Coronary artery (tissue), 2 donors: ENCODE results near the gene ADCYAP1R1.

Experiments
- DNase-seq: peaks from one replicate; pipeline ENCODE4 v3.0.0-alpha.2; 2017; ENCODE audit warnings: low spot score
- H3K27ac ChIP-seq, 2 donors: fragments of 200-600 bp; sonication (generic); one replicate each; pipeline ENCODE4 v1.5.1; 2016 to 2019
- H3K4me3 ChIP-seq: fragments of 200-600 bp; sonication (generic); 2 replicates; pipeline ENCODE4 v1.5.1; 2016; ENCODE audit warnings: mild to moderate bottlenecking, moderate library complexity
- TF ChIP-seq, protein P1 (sequence below): fragments of 200-600 bp; sonication (generic); IDR thresholded peaks from one replicate; pipeline ENCODE4 v1.5.1; 2019; ENCODE audit warnings: antibody characterized with exemption

ADCYAP1R1 gene

DNA sequence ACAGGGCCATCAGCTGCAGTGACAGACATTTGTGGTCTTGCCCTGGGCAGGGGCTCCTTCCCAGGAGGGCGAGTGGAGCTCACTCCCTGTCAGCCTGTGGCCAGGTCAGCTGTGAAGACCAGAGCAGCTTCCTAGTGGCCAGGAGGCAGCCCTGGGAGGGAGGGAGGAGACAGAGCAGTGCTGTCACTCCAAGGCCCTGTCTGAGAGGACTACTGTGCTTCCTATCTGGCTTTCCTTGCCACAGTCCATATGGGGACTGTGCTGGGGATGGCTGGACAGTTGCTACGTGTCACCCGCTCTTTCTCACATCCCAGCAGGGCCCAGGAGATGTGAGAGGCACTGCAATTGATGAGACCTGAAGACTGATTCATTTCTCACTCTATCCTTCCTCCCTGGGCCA lies 15.2 kb upstream of the ADCYAP1R1 start:
- Histone ChIP-seq H3K27ac (no peak overlapping the region), H3K4me3 (no peak overlapping the region)
- TF ChIP-seq, protein P1, sequence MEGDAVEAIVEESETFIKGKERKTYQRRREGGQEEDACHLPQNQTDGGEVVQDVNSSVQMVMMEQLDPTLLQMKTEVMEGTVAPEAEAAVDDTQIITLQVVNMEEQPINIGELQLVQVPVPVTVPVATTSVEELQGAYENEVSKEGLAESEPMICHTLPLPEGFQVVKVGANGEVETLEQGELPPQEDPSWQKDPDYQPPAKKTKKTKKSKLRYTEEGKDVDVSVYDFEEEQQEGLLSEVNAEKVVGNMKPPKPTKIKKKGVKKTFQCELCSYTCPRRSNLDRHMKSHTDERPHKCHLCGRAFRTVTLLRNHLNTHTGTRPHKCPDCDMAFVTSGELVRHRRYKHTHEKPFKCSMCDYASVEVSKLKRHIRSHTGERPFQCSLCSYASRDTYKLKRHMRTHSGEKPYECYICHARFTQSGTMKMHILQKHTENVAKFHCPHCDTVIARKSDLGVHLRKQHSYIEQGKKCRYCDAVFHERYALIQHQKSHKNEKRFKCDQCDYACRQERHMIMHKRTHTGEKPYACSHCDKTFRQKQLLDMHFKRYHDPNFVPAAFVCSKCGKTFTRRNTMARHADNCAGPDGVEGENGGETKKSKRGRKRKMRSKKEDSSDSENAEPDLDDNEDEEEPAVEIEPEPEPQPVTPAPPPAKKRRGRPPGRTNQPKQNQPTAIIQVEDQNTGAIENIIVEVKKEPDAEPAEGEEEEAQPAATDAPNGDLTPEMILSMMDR = no peak
- DNase-seq = no peak

DNA sequence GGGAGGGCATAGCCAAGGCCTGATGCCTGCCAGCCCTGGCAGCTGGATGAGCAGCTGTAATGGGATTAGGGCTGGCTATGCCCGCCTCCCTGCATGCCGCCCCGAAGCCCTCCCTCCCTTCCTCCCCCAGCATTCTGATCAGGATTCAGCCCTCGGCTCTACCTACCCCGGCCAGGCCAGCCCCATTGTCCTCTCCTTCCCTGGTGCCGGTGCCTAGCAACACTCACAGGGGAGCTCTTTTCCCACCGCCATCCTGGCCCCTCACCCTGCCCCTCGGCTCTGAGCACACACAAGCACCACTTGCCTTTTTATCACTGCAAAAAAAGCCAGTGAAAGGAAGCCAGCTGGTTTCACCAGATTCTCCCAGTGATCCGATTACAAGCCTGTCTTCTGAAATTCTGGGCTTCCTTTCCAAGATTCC lies 9.0 kb upstream of the ADCYAP1R1 start:
- TF ChIP-seq, protein P1 = no peak
- Histone ChIP-seq H3K27ac (no peak overlapping the region), H3K4me3 (no peak overlapping the region)
- no peak for DNase-seq

DNA sequence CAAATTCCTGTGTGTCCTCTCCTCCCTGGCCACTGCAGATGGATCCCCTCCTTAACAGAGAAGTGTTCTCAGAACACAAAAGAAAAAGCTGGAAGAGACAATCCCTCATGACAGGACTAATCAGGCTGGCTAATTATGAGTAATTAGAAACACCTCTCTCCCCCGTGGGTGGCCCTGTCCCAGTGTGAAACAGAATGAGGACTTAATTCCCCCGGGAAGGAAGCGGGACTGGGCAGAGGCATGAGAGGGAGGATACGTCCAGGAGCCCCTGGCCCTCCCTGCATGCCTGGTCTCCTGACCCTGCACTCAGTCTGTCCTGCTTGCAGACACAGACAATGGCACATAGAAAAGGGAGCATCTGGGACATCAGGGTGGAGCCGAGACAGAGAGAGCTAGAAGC lies 7.6 kb upstream of the ADCYAP1R1 start:
- TF ChIP-seq, protein P1 = no peak
- H3K27ac ChIP-seq = no peak overlapping the region
- no peak for DNase-seq
- no peak overlapping the region for H3K4me3 ChIP-seq

DNA sequence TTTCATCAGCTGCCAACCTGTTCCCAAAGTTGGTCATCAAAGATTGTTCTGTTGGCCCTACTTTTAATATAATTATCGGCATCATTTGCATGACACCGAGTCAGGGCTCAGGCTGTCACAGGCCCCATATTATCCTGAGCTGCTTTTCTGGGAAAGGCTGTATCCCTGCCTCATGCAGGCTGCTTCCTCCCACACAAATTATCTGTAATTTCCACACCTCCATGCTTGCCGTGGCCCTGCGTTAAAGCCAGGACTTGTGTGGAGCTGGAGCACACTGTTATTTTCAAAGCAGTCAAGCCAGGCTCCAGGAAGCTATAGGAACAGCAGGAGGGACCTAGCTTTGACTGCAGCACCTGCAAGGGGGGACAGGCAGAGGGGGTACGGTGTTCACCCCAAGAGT lies 5.4 kb upstream of the ADCYAP1R1 start:
- H3K4me3 ChIP-seq = no peak overlapping the region
- DNase-seq = no peak
- H3K27ac ChIP-seq = no peak overlapping the region
- TF ChIP-seq, protein P1 = no peak

DNA sequence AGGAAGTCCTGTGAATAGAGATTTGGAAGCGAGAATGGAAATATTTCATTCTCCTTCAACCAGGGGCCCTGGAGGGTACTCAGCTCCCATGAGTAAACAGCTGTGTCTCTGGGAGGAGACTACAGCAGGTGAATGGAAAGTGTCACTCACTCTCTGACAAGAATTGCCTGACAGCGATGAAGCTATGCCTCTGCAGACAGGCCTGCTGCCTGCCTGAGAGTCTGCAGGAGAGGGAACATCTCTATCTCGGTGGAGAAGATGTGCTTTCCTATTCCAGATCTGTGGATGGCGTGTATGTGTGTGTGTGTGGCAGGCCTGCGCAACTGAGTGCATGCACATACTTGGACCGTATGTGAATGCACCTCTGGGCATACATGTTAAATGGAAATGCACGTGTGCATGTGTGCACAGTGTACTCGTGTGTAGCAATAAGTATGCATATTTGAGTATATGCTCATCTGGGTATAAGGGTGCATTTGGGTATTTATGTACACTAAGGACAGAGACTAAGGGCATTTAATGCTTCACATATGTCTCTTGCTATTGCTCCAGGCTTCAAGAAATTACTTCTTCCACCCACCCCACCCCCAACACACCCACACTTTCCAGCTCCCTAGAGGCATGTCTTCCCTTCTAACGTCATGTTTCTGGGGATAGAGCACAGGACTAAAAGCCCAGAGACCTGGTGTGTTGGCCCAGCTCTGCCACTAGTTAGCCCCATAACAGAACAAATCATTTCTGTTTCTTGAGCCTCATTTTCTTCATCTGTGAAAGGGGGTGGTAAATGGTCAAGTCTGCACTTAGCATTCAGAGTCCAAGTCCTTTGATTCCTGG lies 4.6 kb upstream of the ADCYAP1R1 start:
- Histone ChIP-seq H3K4me3 (no peak overlapping the region), H3K27ac (no peak overlapping the region)
- DNase-seq = no peak
- TF ChIP-seq, protein P1 = no peak

DNA sequence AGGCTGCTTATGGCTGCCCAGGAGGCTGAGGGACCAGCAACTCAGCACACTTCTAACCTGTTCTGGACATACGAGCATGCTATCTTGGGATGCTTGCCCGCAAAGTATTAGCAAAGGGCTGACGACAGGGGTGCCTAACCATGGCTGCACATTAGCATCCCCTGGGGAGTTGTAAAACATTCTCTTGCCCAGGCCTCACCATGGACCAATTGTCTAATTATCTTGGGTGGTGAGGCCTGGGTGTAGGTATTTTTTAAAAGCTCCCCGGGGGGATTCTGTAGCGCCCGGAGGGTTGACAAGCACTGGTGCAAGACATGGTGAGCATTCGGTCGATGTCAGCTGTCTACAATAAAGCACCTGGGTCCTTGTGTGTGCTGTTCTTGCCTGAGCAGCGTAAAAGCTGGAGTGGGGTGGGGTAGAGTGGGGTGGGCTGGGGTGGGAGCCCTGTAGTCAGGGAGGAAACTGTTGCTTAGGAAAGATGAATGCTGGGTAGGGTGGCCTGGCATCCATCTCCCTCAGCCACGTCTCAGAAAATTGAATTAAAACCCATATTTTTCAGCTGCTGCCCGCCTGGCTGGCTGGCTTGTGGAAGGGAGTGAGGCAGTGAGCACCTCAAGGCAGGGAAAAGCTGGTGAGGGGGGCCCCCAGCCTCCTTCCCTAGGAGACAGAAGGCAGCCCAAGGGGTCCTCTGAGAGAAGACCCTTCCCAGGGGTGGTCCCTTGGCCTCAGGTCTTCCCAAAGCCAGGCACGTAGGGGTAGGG lies 2.9 kb upstream of the ADCYAP1R1 start:
- no peak for DNase-seq
- TF ChIP-seq, protein P1 = no peak
- H3K4me3 ChIP-seq = no peak overlapping the region
- no peak overlapping the region for H3K27ac ChIP-seq
